ENCODE measurements around the gene TCTN2.

DNA sequence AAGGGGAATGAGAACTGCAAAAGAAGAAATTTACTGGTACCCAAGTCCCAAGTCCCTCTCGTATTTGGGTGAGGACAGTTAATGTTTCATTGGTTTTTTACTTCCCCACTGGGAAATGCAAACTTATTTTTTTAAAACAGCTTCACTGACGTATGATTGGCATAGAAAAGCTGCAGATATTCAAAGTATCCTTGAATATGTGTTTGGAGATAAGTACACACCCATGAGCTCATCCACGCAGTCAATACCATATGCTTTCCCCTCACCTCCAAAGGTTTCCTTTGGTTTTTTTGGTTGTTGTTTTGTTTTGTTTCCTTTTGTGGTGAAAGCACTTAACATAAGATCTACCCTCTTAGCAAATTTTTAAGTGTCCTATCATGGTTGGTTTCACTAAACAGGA, 13.1 kb downstream of the TCTN2 start:
- TF ChIP-seq, protein P1, sequence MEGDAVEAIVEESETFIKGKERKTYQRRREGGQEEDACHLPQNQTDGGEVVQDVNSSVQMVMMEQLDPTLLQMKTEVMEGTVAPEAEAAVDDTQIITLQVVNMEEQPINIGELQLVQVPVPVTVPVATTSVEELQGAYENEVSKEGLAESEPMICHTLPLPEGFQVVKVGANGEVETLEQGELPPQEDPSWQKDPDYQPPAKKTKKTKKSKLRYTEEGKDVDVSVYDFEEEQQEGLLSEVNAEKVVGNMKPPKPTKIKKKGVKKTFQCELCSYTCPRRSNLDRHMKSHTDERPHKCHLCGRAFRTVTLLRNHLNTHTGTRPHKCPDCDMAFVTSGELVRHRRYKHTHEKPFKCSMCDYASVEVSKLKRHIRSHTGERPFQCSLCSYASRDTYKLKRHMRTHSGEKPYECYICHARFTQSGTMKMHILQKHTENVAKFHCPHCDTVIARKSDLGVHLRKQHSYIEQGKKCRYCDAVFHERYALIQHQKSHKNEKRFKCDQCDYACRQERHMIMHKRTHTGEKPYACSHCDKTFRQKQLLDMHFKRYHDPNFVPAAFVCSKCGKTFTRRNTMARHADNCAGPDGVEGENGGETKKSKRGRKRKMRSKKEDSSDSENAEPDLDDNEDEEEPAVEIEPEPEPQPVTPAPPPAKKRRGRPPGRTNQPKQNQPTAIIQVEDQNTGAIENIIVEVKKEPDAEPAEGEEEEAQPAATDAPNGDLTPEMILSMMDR (IDR thresholded peaks at IDR 0.05): no peak
- no peak for TF ChIP-seq POLR2A (IDR thresholded peaks at IDR 0.05)

All from heart left ventricle (tissue), 13 donors.